K562 (cell line): ENCODE measurements around the gene CLASP2. TPM values are rescaled to one million over a fixed set of nuclear protein-coding genes. Genes with fewer than 3 reads are reported as not detected.

ENCODE experiments used
- ATAC-seq: fragments of 200-7000 bp; cut with Tn5 transposase; 3 replicates; pipeline ENCODE4 v1.9.1; 2020; ENCODE audit warnings: moderate library complexity
- BruUV-seq: library from RNA; stranded (reverse); fragments of 400-500 nt; replicated peaks from 2 replicates; lab custom pipeline; 2021; lab: Mats Ljungman, UMichigan
- CTCF ChIA-PET: fragments of 300-600 bp; formaldehyde crosslinking; extraction: SDS; loops from one replicate; lab custom pipeline; 2021; ENCODE audit warnings: low intra/inter-chr PET ratio; lab: Yijun Ruan, JAX
- POLR2A ChIA-PET: fragments of 300-600, 350-650 bp; sonication (Branson Sonifier 250); formaldehyde crosslinking; extraction: SDS; loops from one replicate; lab custom pipeline; 2021; ENCODE audit warnings: antibody characterized with exemption, inconsistent platforms; lab: Yijun Ruan, JAX
- DNase-seq, 4 experiments: peaks; one replicate each; pipeline versions ENCODE4 v3.0.0 to v3.0.0-alpha.2; 2011 to 2018; ENCODE audit warnings: low spot score in 3 of 4, mixed read lengths in 3 of 4; ENCODE audit errors: extremely low read depth in 1 of 4
- FAIRE-seq: peaks from 2 replicates; lab custom pipeline; 2011; peaks lifted over from hg19 to GRCh38; lab: Jason Lieb, UNC
- H2AFZ ChIP-seq: 2 replicates; pipeline ENCODE4 v1.6.0; 2011; ENCODE audit warnings: low read depth, low read length, control low read depth, inconsistent platforms
- H3K27ac ChIP-seq: fragments of 200-600 bp; 3 replicates; pipeline ENCODE4 v1.8.0; 2011; ENCODE audit warnings: low read depth, mild to moderate bottlenecking, control low read depth, inconsistent platforms, low read length, moderate library complexity, mixed read lengths; ENCODE audit errors: extremely low read depth
- H3K27me3 ChIP-seq, 2 experiments: fragments of 300-600 bp in 1 of 2; 2 replicates in 1 of 2; 3 replicates in 1 of 2; pipeline versions ENCODE4 v1.6.0 to v1.8.0; 2011; ENCODE audit warnings: inconsistent platforms in 2 of 2, low read length in 2 of 2, mild to moderate bottlenecking in 1 of 2, mixed read lengths in 1 of 2, moderate library complexity in 1 of 2; ENCODE audit not compliant: control insufficient read depth in 2 of 2, insufficient read depth in 2 of 2
- H3K36me3 ChIP-seq: fragments of 300-600 bp; 3 replicates; pipeline ENCODE4 v1.8.0; 2011; ENCODE audit warnings: mild to moderate bottlenecking, low read length, inconsistent platforms; ENCODE audit not compliant: control insufficient read depth, insufficient read depth
- H3K4me1 ChIP-seq, 2 experiments: fragments of 200-600 bp in 1 of 2; replicated peaks in 1 of 2; 2 replicates in 1 of 2; 3 replicates in 1 of 2; pipeline versions ENCODE4 v1.5.1 to v1.8.0; 2011; ENCODE audit warnings: inconsistent platforms in 2 of 2, low read length in 2 of 2, mild to moderate bottlenecking in 1 of 2, mixed read lengths in 1 of 2, moderate library complexity in 1 of 2; ENCODE audit not compliant: control insufficient read depth in 2 of 2, insufficient read depth in 2 of 2
- H3K4me2 ChIP-seq: 2 replicates; pipeline ENCODE4 v1.6.1; 2011; ENCODE audit warnings: low read length, control low read depth, inconsistent platforms, mixed read lengths; ENCODE audit not compliant: insufficient read depth
- H3K4me3 ChIP-seq: fragments of 200-600 bp; sonication (generic), shearing (Covaris generic); 2 replicates; pipeline ENCODE4 v1.5.1; 2016; ENCODE audit warnings: control low read depth, inconsistent platforms
- H3K79me2 ChIP-seq: fragments of 200-600 bp; 3 replicates; pipeline ENCODE4 v1.8.0; 2011; ENCODE audit warnings: low read length, inconsistent platforms; ENCODE audit not compliant: control insufficient read depth, insufficient read depth
- H3K9ac ChIP-seq, 2 experiments: 2 replicates each; pipeline versions ENCODE4 v1.6.0 to v1.6.1; 2011; ENCODE audit warnings: low read depth in 2 of 2, low read length in 2 of 2, control low read depth in 1 of 2, inconsistent platforms in 1 of 2, mild to moderate bottlenecking in 1 of 2, mixed read lengths in 1 of 2; ENCODE audit not compliant: insufficient read depth in 1 of 2
- H3K9me1 ChIP-seq: one replicate; pipeline ENCODE4 v1.6.0; 2011; ENCODE audit warnings: inconsistent platforms, mild to moderate bottlenecking, low read length, moderate library complexity; ENCODE audit not compliant: control insufficient read depth, insufficient read depth
- H3K9me3 ChIP-seq: replicated peaks from 2 replicates; pipeline ENCODE4 v1.5.1; 2011; ENCODE audit warnings: low read depth, low read length, inconsistent platforms; ENCODE audit not compliant: control insufficient read depth, insufficient read depth
- H4K20me1 ChIP-seq: replicated peaks from 2 replicates; pipeline ENCODE4 v1.6.1; 2011; ENCODE audit warnings: low read length, inconsistent platforms, mixed read lengths; ENCODE audit not compliant: control insufficient read depth, insufficient read depth
- ATF7 ChIP-seq: fragments of 450-650 bp; IDR thresholded peaks from 2 replicates; pipeline ENCODE4 v1.7.1; 2014; ENCODE audit warnings: mild to moderate bottlenecking, moderate library complexity
- BCL6 ChIP-seq: fragments of 250-450 bp; sonication (Bioruptor Pico); IDR thresholded peaks from 2 replicates; pipeline ENCODE4 v1.4.0; 2020
- FOS ChIP-seq: IDR thresholded peaks from 3 replicates; pipeline ENCODE4 v1.6.1; 2011; ENCODE audit not compliant: insufficient read length; ENCODE audit errors: extremely low read depth
- MAFF ChIP-seq: IDR thresholded peaks from 2 replicates; pipeline ENCODE4 v1.6.1; 2012; ENCODE audit warnings: low read length, improper control_type of control experiment
- NR2F6 ChIP-seq: fragments of 450-650 bp; formaldehyde crosslinking; IDR thresholded peaks from 2 replicates; pipeline ENCODE4 v1.4.0; 2020; ENCODE audit warnings: mild to moderate bottlenecking
- PHF8 ChIP-seq: fragments of 200-600 bp; sonication (generic); IDR thresholded peaks from 2 replicates; pipeline ENCODE4 v1.6.1; 2012; ENCODE audit warnings: mixed run types, mild to moderate bottlenecking, inconsistent platforms, low read length, moderate library complexity, borderline replicate concordance
- POLR2B ChIP-seq: fragments of 450-650 bp; IDR thresholded peaks from 2 replicates; pipeline ENCODE4 v1.6.1; 2018; ENCODE audit warnings: low read depth; ENCODE audit not compliant: partially characterized antibody
- SUPT5H ChIP-seq: fragments of 450-650 bp; IDR thresholded peaks from 2 replicates; pipeline ENCODE4 v1.6.1; 2016
- XRCC4 ChIP-seq: IDR thresholded peaks from one replicate; pipeline ENCODE4 v1.6.1; 2011; ENCODE audit not compliant: insufficient read depth, insufficient read length; ENCODE audit errors: extremely low read depth
- ZNF134 ChIP-seq: fragments of 250-450 bp; sonication (Bioruptor Pico); conservative IDR thresholded peaks from 2 replicates; pipeline ENCODE4 v1.4.0; 2020
- ZNF23 ChIP-seq: fragments of 250-450 bp; sonication (Bioruptor Pico); IDR thresholded peaks from 2 replicates; pipeline ENCODE4 v1.4.0; 2020; ENCODE audit warnings: mild to moderate bottlenecking
- WGBS: fragments of 100-300 bp; shearing (Covaris generic); methylation state at CpG from one replicate; pipeline ENCODE4 v1.1.6; 2016; ENCODE audit warnings: low coverage, mixed read lengths; ENCODE audit not compliant: insufficient coverage; ENCODE audit errors: missing lambda C conversion rate; 5-methylcytosine and 5-hydroxymethylcytosine counted together
- in situ Hi-C: fragments of 300-500 bp; cut with MboI; formaldehyde crosslinking; loops from 4 replicates; pipeline ENCODE4 v1.15.0; 2018; ENCODE audit warnings: inconsistent platforms, mixed read lengths
- intact Hi-C: fragments of 100-400 bp; cut with micrococcal nuclease; formaldehyde crosslinking; loops from 2 replicates; pipeline ENCODE4 v1.14.2; 2022
- polyA plus RNA-seq, 8 experiments: library from polyadenylated mRNA; depleted of rRNA in 4 of 8; stranded (reverse) in 5 of 8; unstranded in 3 of 8; fragments of >200 nt; fragmentation: Nextera tagmentation in 2 of 8; fragmentation: Illumina TruSeq in 1 of 8; extraction: Ambion mirVana in 2 of 8; extraction: Trizol in 1 of 8; gene quantifications; 2 replicates each; pipeline versions ENCODE4 v1.2.1 to v1.2.3, GENCODE V29; 2011 to 2014; ENCODE audit warnings: inconsistent platforms in 1 of 8, missing spikeins in 1 of 8
- total RNA-seq, 7 experiments: library from RNA; depleted of rRNA in 6 of 7; stranded (reverse); fragments of >200 nt in 6 of 7; fragmentation: Illumina TruSeq in 2 of 7; extraction: Trizol in 2 of 7; gene quantifications; 2 replicates each; pipeline versions ENCODE4 v1.2.1 to v1.2.3, GENCODE V29; 2011 to 2021; ENCODE audit warnings: low replicate concordance in 1 of 7
- TF ChIP-seq, protein P1 (sequence below): fragments of 250-450 bp; sonication (Bioruptor Pico); IDR thresholded peaks from 2 replicates; pipeline ENCODE4 v1.5.0; 2022; ENCODE audit warnings: mild to moderate bottlenecking
- TF ChIP-seq, protein P2 (sequence below), 2 experiments: fragments of 450-650 bp; IDR thresholded peaks; 2 replicates each; pipeline ENCODE4 v1.6.1; 2016; ENCODE audit warnings: mild to moderate bottlenecking in 2 of 2, borderline replicate concordance in 1 of 2, low read depth in 1 of 2, moderate library complexity in 1 of 2

CLASP2 gene
- total and polyA plus RNA-seq, 9 of the 15 experiments (the other 6 are each of a cell fraction or from before 2014, with no cell fraction given) = 13.5 to 107 (median 71.8) TPM

DNA sequence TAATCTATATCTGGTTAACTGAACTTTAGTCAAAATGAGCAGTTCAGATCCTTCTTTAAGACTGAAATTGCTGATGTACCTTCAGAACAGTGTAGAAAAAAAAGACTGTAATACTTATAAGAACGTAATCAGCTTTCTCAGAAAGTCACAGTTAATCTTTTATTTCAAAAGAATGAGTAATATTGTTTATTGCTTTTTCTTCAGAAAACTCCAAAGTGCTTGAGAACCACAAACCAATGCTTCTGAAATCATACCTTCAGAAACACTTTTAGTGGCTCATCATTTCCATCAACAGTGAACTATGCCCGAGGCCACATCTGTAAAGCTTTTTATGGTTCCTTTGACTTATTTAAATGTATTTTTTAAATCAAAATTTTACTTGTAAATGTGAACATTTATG lies 33.3 kb upstream of the CLASP2 start:
- CTCF ChIA-PET = interaction anchor here (0.7 kb wide), 1 partner anchor 64 kb away, joined by 3 read pairs; no protein-coding TSS in a partner anchor
- POLR2A ChIA-PET = interaction anchor here (0.7 to 1.0 kb wide), 2 partner anchors 8 to 23 kb away, joined by 3 to 5 read pairs; no protein-coding TSS in a partner anchor
- TF ChIP-seq ATF7 (no peak), XRCC4 (no peak), SUPT5H (no peak), POLR2B (no peak), FOS (no peak), ZNF23 (CRISPR knock-in tag) (no peak), PHF8 (no peak), MAFF (no peak), BCL6 (CRISPR knock-in tag) (no peak), NR2F6 (CRISPR knock-in tag) (no peak), ZNF134 (CRISPR knock-in tag) (no peak)
- TF ChIP-seq, protein P1, sequence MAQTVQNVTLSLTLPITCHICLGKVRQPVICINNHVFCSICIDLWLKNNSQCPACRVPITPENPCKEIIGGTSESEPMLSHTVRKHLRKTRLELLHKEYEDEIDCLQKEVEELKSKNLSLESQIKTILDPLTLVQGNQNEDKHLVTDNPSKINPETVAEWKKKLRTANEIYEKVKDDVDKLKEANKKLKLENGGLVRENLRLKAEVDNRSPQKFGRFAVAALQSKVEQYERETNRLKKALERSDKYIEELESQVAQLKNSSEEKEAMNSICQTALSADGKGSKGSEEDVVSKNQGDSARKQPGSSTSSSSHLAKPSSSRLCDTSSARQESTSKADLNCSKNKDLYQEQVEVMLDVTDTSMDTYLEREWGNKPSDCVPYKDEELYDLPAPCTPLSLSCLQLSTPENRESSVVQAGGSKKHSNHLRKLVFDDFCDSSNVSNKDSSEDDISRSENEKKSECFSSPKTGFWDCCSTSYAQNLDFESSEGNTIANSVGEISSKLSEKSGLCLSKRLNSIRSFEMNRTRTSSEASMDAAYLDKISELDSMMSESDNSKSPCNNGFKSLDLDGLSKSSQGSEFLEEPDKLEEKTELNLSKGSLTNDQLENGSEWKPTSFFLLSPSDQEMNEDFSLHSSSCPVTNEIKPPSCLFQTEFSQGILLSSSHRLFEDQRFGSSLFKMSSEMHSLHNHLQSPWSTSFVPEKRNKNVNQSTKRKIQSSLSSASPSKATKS (CRISPR knock-in tag) = no peak
- TF ChIP-seq, protein P2, sequence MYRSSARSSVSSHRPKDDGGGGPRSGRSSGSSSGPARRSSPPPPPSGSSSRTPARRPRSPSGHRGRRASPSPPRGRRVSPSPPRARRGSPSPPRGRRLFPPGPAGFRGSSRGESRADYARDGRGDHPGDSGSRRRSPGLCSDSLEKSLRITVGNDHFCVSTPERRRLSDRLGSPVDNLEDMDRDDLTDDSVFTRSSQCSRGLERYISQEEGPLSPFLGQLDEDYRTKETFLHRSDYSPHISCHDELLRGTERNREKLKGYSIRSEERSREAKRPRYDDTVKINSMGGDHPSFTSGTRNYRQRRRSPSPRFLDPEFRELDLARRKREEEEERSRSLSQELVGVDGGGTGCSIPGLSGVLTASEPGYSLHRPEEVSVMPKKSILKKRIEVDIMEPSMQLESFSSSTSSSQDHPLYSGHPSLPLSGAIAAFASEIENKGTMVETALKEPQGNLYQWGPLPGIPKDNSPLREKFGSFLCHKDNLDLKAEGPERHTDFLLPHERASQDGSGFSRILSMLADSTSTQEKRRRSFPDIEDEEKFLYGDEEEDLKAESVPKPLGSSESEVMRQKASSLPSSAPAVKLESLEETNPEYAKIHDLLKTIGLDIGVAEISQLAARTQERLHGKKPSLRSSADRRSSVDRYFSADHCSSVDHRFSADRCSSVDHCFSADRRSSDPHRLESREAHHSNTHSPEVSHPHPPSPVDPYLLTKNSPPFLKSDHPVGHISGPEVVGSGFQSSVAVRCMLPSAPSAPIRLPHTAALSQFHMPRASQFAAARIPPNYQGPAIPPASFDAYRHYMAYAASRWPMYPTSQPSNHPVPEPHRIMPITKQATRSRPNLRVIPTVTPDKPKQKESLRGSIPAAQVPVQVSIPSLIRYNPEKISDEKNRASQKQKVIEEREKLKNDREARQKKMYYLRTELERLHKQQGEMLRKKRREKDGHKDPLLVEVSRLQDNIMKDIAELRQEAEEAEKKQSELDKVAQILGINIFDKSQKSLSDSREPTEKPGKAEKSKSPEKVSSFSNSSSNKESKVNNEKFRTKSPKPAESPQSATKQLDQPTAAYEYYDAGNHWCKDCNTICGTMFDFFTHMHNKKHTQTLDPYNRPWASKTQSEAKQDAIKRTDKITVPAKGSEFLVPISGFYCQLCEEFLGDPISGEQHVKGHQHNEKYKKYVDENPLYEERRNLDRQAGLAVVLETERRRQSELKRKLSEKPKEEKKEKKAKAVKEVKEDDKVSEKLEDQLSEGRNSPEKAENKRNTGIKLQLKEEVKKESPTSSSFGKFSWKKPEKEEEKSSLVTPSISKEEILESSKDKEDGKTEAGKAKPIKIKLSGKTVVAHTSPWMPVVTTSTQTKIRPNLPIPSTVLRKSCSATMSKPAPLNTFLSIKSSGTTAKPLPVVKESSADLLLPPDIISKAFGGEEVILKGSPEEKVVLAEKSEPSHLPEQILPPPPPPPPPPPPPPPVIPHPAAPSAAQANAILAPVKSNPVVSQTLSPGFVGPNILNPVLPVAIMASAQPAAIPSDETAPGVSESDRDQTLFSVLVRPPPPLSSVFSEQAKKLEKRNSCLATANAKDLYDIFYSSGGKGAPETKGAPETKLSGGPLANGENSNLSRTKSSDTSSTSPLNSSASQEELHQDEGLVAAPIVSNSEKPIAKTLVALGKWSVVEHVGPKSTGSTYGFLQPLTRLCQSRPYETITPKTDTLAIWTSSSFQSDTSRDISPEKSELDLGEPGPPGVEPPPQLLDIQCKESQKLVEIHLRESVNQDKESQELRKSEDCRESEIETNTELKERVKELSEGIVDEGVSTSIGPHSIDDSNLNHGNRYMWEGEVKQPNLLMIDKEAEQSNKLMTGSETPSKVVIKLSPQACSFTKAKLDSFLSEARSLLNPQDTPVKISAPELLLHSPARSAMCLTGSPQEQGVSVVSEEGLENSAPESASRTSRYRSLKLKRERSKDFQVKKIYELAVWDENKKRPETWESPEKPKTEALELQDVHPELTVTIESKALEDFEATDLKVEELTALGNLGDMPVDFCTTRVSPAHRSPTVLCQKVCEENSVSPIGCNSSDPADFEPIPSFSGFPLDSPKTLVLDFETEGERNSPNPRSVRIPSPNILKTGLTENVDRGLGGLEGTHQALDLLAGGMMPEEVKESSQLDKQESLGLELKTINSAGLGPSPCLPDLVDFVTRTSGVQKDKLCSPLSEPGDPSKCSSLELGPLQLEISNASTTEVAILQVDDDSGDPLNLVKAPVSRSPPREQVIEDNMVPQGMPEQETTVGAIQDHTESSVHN (IDR thresholded peaks at IDR 0.05; ENCODE audit: borderline replicate concordance in 1 of 2, low read depth in 1 of 2) = no peak

More for the DNA sequence above, 33.3 kb upstream of the CLASP2 start:
- H4K20me1 ChIP-seq = no peaks in the 10 kb centered on the region
- no peak for FAIRE-seq
- intact Hi-C loops (no loop called here), in situ Hi-C loops (no loop called here)
- H3K9me1 ChIP-seq = no peaks in the 10 kb centered on the region
- H2AFZ ChIP-seq = peak overlapping the region; percentile 17; the same call in 1 of the 2 replicates
- H3K9ac ChIP-seq = no peak overlapping the region
- no peaks in the 10 kb centered on the region for H3K27me3 ChIP-seq
- H3K79me2 ChIP-seq = no peaks in the 10 kb centered on the region
- H3K36me3 ChIP-seq = no peaks in the 10 kb centered on the region
- H3K9me3 ChIP-seq = no peaks in the 10 kb centered on the region; the same call in 1 of the 2 replicates
- 9% methylated on average over 2 of the region's 2 CpGs for WGBS
- no peak overlapping the region for H3K4me3 ChIP-seq
- H3K4me2 ChIP-seq = no peak overlapping the region
- H3K27ac ChIP-seq = no peak overlapping the region
- no peak for ATAC-seq
- no TSS peak for BruUV-seq
- DNase-seq = no peak
- H3K4me1 ChIP-seq = no peaks in the 10 kb centered on the region
